GM12878 (cell line): ENCODE measurements around the gene TGFB2. TPM values are rescaled to one million over a fixed set of nuclear protein-coding genes. Genes with fewer than 3 reads are reported as not detected.

Experiments
- ASH2L ChIP-seq: fragments of 300-600, 200-600 bp; sonication (generic); IDR thresholded peaks from 2 replicates; pipeline ENCODE4 v1.6.1; 2017; ENCODE audit warnings: low read depth, mild to moderate bottlenecking, borderline replicate concordance
- FOXM1 ChIP-seq: IDR thresholded peaks from 2 replicates; pipeline ENCODE4 v1.6.1; 2012; ENCODE audit warnings: low read depth, mild to moderate bottlenecking, inconsistent platforms, low read length, moderate library complexity
- IKZF2 ChIP-seq, 2 experiments: fragments of 450-650 bp; IDR thresholded peaks; 2 replicates each; pipeline ENCODE4 v1.6.1; 2017; ENCODE audit warnings: mild to moderate bottlenecking in 2 of 2, moderate library complexity in 2 of 2
- LARP7 ChIP-seq: fragments of 450-650 bp; IDR thresholded peaks from 2 replicates; pipeline ENCODE4 v1.6.1; 2017; ENCODE audit warnings: mild to moderate bottlenecking
- NBN ChIP-seq: fragments of 450-650 bp; IDR thresholded peaks from 2 replicates; pipeline ENCODE4 v1.6.1; 2016
- NKRF ChIP-seq: fragments of 450-650 bp; conservative IDR thresholded peaks from 2 replicates; pipeline ENCODE4 v1.6.1; 2017; ENCODE audit warnings: mild to moderate bottlenecking, moderate library complexity
- NR2C2 ChIP-seq: IDR thresholded peaks from 2 replicates; pipeline ENCODE4 v1.6.1; 2011; ENCODE audit warnings: borderline replicate concordance, low read depth; ENCODE audit not compliant: control insufficient read depth, insufficient read length
- PBX3 ChIP-seq: IDR thresholded peaks from 2 replicates; pipeline ENCODE4 v1.6.1; 2011; ENCODE audit warnings: mild to moderate bottlenecking, low read depth, low read length, moderate library complexity; ENCODE audit not compliant: insufficient replicate concordance
- POLR2A ChIP-seq: IDR thresholded peaks from 2 replicates; pipeline ENCODE4 v1.6.1; 2011; ENCODE audit warnings: low read depth, mild to moderate bottlenecking, low read length
- RBBP5 ChIP-seq: fragments of 200-600 bp; sonication (generic); conservative IDR thresholded peaks from 2 replicates; pipeline ENCODE4 v1.6.1; 2016
- ZNF24 ChIP-seq: fragments of 450-650 bp; IDR thresholded peaks from 2 replicates; pipeline ENCODE4 v1.6.1; 2017; ENCODE audit warnings: antibody characterized with exemption, mild to moderate bottlenecking
- polyA plus RNA-seq, 11 experiments: library from polyadenylated mRNA; depleted of rRNA in 4 of 11; unstranded in 6 of 11; stranded (reverse) in 5 of 11; fragments of >200 nt; fragmentation: Nextera tagmentation in 4 of 11; fragmentation: Illumina TruSeq in 1 of 11; extraction: Ambion mirVana in 4 of 11; extraction: Trizol in 1 of 11; gene quantifications; 1 replicate in 1 of 11; 2 replicates in 10 of 11; pipeline versions ENCODE4 v1.2.1 to v1.2.3, GENCODE V29; 2011 to 2016; ENCODE audit warnings: inconsistent platforms in 2 of 11, missing spikeins in 2 of 11, low read depth in 1 of 11
- total RNA-seq, 4 experiments: library from RNA; depleted of rRNA in 3 of 4; stranded (reverse); fragments of >200 nt in 3 of 4; fragmentation: Illumina TruSeq in 1 of 4; extraction: Trizol in 1 of 4; gene quantifications; 2 replicates each; pipeline versions ENCODE4 v1.2.1 to v1.2.3, GENCODE V29; 2013 to 2021

The TGFB2 gene
- total and polyA plus RNA-seq, 10 of the 15 experiments (the other 5 are each of a cell fraction or from before 2014, with no cell fraction given): 0.03 to 0.11 (median 0.04) TPM; not detected in 6

GRCh38 chr1:218463194-218464156 is 118.3 kb downstream of the TGFB2 start (continued):
- TF ChIP-seq PBX3 (no peak), LARP7 (no peak), FOXM1 (no peak), POLR2A (no peak), ASH2L (no peak), IKZF2 (IDR thresholded peaks at IDR 0.05) (no peak), NBN (no peak), ZNF24 (no peak), RBBP5 (no peak), NR2C2 (no peak), NKRF (no peak)
